ENCODE data around the gene GPATCH11. TPM values are rescaled to one million over a fixed set of nuclear protein-coding genes. Genes with fewer than 3 reads are reported as not detected.

Gene GPATCH11
- total and polyA plus RNA-seq, 2 of the 4 experiments (the other 2 are of a cell fraction): 3.9 to 4.7 TPM

DNA sequence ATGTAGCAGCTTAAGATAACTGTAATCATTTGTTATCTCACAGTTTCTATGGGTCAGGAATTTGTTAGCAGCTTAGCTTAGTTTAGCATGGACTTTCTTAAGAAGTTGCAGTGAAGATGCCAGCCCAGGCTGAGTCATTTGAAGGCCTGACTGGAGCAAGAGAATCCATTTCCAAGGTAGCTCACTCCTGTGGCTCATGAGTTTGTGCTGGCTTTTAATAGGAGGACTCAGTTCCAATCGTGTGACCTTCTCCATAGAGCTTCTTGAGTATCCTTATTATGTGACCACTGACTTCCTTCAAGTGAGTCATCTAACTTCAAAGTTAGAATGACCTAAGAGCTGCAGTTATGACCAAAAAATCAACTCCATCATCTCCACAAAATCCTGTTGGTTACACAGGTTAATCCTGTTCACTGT lies 1.4 kb downstream of the GPATCH11 start:
- Histone ChIP-seq H4K20me1 (ENCODE audit: insufficient read depth, low read length) (no peaks in the 10 kb centered on the region), H3K27ac (ENCODE audit: insufficient read depth, low read length) (no peak overlapping the region), H3K4me3 (ENCODE audit: insufficient read depth, low read depth, low read length) (no peak overlapping the region), H3K4me1 (ENCODE audit: control insufficient read depth, insufficient read depth, low read length) (peaks cover 1% of the 10 kb centered on the region; the same call in 1 of the 2 replicates), H2BK5ac (ENCODE audit: low read depth, low read length, poor library complexity, severe bottlenecking) (no peak overlapping the region), H3K9ac (ENCODE audit: low read depth, low read length) (no peak overlapping the region), H3K9me3 (ENCODE audit: control insufficient read depth, insufficient read depth, low read length) (no peaks in the 10 kb centered on the region), H3K27me3 (ENCODE audit: control insufficient read depth, insufficient read depth, low read length) (no peaks in the 10 kb centered on the region), H3K79me1 (ENCODE audit: low read depth in 1 of 2, low read length in 2 of 2) (peaks cover 15 to 55% of the 10 kb centered on the region in 2 experiments), H4K8ac (ENCODE audit: low read depth in 2 of 2, low read length in 2 of 2) (no peak overlapping the region), H3K23ac (ENCODE audit: low read depth, low read length) (no peak overlapping the region), H3K56ac (ENCODE audit: extremely low read depth, insufficient read depth, low read length) (no peak overlapping the region), H3K9me1 (ENCODE audit: insufficient read depth, low read length) (0 out of 2 replicates have a peak, but pooled peaks cover 2% of the 10 kb centered on the region), H3K14ac (replicated peaks; ENCODE audit: low read depth, low read length) (no peak overlapping the region), H3K4ac (ENCODE audit: low read depth, low read length) (no peak overlapping the region), H2AK9ac (replicated peaks; ENCODE audit: low read depth, low read length, poor library complexity) (no peak overlapping the region), H3K18ac (ENCODE audit: low read depth, low read length) (no peak overlapping the region), H2BK15ac (ENCODE audit: low read depth, low read length) (no peak overlapping the region), H2BK20ac (ENCODE audit: low read depth, low read length) (no peak overlapping the region), H4K91ac (ENCODE audit: insufficient read depth, low read depth, low read length) (no peak overlapping the region), H2AFZ (replicated peaks; ENCODE audit: low read length, poor library complexity) (no peak overlapping the region), H2BK120ac (ENCODE audit: low read depth, low read length) (no peak overlapping the region), H4K5ac (ENCODE audit: low read depth, low read length) (no peak overlapping the region), H2AK5ac (ENCODE audit: low read depth, low read length) (no peak overlapping the region), H3K4me2 (ENCODE audit: low read depth, low read length) (no peak overlapping the region), H3K36me3 (ENCODE audit: control insufficient read depth, insufficient read depth, low read length) (peaks cover 7% of the 10 kb centered on the region)
- ChIA-PET CTCF (interaction anchor here (0.7 kb wide), 1 partner anchor 8 kb away, joined by 3 read pairs; no protein-coding TSS in a partner anchor), POLR2A (ENCODE audit: unreplicated experiment) (no interaction called here)
- no peak for TF ChIP-seq NFE2L2 (IDR thresholded peaks at IDR 0.05; ENCODE audit: low read depth, low read length)
- TF ChIP-seq SMC3 (IDR thresholded peaks at IDR 0.05; ENCODE audit: low read depth, low read length): no peak
- no peak for TF ChIP-seq RCOR1 (IDR thresholded peaks at IDR 0.05; ENCODE audit: insufficient replicate concordance, low read length)
- TF ChIP-seq POLR2A (IDR thresholded peaks at IDR 0.05; ENCODE audit: low read depth, low read length): no peak
- no peak for TF ChIP-seq CEBPB (IDR thresholded peaks at IDR 0.05; ENCODE audit: low read depth, low read length)
- TF ChIP-seq BHLHE40 (IDR thresholded peaks at IDR 0.05; ENCODE audit: low read depth, low read length): no peak
- no peak for TF ChIP-seq RFX5 (IDR thresholded peaks at IDR 0.05; ENCODE audit: low read depth, low read length)
- no peak for TF ChIP-seq MAZ (IDR thresholded peaks at IDR 0.05; ENCODE audit: borderline replicate concordance, low read depth, low read length)
- no peak for TF ChIP-seq MAFK (IDR thresholded peaks at IDR 0.05; ENCODE audit: low read depth, low read length)
- no TSS peak for BruUV-seq (replicated peaks)
- 20% methylated on average over 1 of the region's 1 CpG; no CpG with 5 or more reads in 1 of the 2 experiments for WGBS, 2 experiments (ENCODE audit: extremely low coverage in 2 of 2, insufficient read length in 1 of 2)
- ATAC-seq (ENCODE audit: low read depth) (no peak), DNase-seq (peak; percentile 83)
- in situ Hi-C loops (cut with MboI; ENCODE audit: low sequenced_read_pairs) (no loop called here), intact Hi-C loops (cut with micrococcal nuclease) (no loop called here), dilution Hi-C loops (cut with HindIII; ENCODE audit: low sequenced_read_pairs, unreplicated experiment) (no loop called here)

Data from IMR-90 (cell line).